GM12892 (cell line): ENCODE measurements around the gene MESD.

ENCODE experiments used
- POLR2A ChIP-seq: IDR thresholded peaks from 2 replicates; pipeline ENCODE4 v1.6.1; 2011; ENCODE audit warnings: low read depth, low read length, control low read depth
- POLR2AphosphoS5 ChIP-seq: IDR thresholded peaks from 2 replicates; pipeline ENCODE4 v1.6.1; 2011; ENCODE audit warnings: low read depth, low read length, control low read depth
- TAF1 ChIP-seq: IDR thresholded peaks from 2 replicates; pipeline ENCODE4 v1.6.1; 2011; ENCODE audit warnings: low read depth, mild to moderate bottlenecking, control low read depth, low read length, borderline replicate concordance

DNA sequence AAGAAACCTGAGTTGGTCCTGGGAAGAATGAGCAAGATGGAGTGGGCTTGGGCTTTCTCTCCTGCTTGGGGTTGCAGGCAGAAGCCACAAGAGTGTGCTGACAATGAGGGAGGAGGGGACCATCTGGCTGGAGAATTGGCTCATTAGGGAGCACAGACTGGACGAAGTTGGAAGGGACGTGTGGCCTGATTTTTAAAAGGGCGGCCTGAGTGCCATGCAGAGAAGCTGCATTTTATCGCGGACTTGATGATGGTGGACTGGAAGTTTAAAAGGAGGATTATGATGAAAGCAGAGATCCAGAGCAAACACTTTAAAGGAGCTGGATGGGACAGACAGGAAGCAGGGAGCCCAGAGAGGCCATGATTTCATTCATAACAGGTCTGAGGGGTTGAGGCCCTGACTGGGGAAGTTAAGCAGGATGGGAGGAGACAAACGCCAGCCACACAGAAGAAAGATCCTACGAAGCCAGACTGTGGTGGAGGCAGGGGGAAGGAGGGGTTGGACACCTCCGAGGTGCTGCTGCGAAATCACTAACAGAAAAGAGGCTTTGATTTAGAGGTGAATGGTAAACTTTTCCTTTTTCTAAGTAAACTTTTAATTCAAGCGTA lies 34.8 kb upstream of the MESD start:
- no peak for TF ChIP-seq POLR2AphosphoS5
- TF ChIP-seq POLR2A, result no peak
- TF ChIP-seq TAF1, result no peak
